HG03196 (cell line): ENCODE results near the gene SLC44A5.
"Not testable (repeated sequence)": the region's sequence is repeated elsewhere in the genome, so short reads cannot be mapped to it uniquely, and the experiment has no call there.

ENCODE experiments used
- ATAC-seq: cut with Tn5 transposase; IDR thresholded peaks from one replicate; pipeline ENCODE4 v1.9.1; 2021; ENCODE audit not compliant: unreplicated experiment

Gene SLC44A5

DNA sequence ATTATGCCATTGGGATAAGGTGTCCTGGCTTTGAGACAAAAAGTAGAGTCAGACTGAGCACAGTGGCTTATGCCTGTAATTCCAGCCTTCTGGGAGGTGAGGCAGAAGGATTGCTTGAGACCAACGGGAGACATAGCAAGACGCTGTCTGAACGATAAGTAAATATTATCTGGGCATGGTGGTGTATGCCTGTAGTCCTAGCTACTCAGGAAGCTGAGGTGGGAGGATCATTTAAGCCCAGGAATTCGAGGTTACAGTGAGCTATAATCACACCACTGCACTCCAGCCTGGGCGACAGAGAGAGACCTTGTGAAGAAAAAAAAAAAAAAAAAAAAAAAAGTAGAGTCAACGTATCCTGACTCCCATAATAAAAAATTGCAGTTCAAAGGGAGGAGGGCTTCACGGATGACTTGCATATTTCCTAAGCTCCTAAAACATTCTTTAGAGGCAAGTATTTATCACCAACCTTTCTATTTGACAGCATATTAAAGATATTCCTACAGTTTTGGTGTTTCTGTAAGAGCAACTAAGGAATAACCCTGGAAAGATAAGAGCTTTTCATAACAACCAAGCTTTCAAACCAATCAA is 141.2 kb downstream of the SLC44A5 start:
- no peak for ATAC-seq

DNA sequence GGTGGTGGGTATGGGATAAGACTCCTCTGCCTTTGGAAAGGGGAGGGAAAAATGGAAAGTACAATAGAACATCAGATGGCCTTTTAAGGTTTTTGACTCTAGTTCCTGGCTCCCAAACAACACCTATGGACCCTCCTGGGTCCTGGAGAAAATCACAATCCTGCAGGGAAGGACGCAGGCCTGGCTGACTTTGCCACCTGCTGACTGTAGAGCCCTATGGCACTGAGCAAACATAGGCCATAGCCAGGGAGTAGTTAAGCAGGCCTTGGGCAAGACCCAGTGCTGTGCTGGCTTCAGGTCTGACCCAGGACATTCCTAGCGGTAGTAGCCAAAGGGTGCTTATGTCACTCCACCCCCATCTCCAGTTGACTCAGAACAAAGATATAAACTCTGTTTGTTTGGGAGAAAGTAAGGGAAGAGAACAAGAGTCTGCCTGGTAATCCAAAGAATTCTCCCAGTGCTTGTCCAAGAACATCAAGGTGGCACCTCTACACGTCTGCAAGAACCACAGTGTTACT is 149.0 kb downstream of the SLC44A5 start:
- no peak for ATAC-seq

DNA sequence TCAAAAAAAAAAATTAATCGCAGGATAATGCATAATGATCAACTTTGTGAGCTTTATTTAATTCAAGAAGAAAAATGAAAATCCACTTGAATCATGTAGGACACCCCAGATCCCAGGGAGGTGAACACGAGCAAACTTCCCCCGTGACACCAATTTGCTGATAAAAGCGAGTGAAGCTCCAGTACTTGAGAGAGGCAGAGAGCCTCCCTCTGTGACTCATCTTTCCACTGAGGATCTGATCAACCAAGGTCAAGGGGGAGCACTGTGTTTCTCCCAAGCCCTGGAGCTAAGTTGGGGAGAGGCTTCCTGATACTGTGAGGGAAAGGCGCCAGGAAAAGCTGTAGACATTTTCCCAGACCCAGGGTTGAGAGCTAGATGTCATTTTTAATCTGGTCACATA is 160.9 kb downstream of the SLC44A5 start:
- no peak for ATAC-seq

DNA sequence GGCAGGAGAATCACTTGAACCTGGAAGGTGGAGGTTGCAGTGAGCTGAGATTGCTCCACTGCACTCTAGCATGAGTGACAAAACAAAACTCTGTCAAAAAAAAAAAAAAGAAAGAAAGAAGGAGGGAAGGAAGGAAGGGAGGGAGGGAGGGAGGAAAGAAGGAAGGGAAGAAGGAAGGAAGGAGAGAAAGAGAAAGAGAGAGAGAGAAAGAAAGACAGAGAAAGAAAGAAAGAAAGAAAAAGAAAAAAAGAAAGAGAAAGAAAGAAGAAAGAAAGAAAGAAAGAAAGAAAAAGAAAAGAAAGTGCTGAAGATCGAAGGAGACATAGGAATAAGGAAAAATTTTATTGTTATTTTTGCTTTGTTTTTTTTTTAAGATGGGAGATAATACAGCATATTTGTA is 166.7 kb downstream of the SLC44A5 start:
- ATAC-seq, result no peak

DNA sequence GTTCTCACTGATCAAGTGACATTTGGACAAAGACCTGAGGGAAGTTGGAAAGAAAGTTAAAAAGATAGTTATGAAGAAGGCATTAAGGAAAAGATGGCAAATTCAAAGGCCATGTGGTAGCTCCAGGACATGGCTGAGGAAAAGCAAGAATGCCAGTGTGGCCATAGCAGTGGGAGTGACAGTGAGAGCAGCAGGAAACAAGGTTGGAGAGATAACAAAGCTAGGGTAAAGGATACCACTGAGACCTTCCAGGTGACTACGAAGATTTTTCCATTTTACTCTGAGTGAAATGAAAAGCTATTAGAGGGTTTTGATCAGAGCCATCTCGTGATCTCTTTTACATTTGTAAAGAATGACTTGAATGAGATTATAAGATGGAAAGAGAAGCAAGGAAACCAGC is 170.6 kb downstream of the SLC44A5 start:
- no peak for ATAC-seq

DNA sequence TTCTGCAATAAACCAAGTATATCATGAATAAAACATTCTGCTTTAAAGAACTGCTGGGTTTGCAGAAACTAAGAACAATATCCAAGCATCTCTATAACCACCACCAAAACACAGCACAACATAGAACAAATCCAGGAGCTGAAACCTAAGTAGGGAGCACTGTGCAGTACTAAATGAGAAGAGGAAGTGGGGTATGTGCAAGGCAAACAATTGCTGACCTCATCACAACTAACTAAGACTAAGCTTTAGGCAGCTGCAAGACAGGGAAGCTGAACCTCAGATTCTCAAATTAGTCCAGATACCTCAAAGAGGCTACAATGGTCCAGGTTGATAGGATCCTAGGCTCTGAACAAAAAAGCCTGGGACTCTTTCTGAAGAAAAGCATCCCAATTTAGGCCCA is 172.6 kb downstream of the SLC44A5 start:
- ATAC-seq, result no peak

DNA sequence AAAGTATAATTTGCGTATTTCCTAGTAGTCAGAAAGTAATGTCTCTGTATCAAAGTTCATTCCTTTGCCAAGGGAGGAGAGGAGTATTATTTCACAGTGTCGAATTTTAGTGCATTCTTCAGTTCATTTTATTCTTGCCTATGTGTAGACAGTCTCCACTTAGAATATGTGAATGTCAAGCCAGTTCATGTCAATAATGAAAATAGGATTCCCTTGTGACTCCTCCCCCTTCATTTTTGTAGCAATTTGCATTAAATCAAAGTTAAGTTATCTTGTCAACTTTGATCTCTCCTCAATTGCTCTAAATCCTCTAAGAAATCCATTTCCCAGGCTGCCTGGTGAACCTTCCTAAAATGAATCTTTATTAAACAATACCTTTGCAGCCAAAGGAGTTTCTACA is 179.1 kb downstream of the SLC44A5 start:
- no peak for ATAC-seq

DNA sequence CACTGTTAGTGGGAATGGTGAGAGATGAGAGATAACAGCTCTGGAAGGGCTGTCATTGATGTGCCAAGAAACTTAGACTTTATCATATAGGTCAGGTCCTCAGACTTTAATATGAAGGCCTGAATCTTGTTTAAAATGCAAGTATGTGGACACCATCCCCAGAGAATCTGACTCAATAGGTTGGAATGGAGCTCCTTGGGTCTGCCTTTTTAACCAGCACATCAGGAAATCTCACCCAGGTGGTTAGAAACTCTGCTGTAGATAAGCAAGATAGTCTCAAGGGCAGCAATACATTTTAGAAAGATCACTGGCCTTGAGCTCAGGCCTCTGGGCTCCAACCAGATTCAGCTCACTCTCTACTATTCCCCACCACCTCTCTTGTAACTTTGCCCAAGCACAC is 180.4 kb downstream of the SLC44A5 start:
- ATAC-seq, result no peak

DNA sequence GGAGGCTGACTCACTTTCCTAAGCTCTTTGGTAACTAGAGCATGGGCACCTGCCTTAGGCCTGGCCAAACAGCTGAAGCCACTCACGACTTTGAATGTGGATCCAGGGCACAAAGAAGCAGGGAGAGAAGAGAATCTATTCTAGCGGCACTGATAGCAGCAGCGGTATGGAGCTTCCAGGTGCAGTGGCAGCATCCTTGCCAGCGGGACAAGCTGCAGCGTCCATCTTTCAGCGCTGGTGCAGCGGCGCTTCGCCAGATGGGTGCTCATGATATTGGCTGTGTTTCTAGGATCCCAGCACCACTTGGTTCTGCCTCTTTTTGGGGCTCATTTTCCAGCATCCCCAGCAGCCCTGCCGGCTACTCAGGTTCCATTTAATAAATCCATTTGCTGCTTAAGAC is 184.2 kb downstream of the SLC44A5 start:
- ATAC-seq, result no peak

DNA sequence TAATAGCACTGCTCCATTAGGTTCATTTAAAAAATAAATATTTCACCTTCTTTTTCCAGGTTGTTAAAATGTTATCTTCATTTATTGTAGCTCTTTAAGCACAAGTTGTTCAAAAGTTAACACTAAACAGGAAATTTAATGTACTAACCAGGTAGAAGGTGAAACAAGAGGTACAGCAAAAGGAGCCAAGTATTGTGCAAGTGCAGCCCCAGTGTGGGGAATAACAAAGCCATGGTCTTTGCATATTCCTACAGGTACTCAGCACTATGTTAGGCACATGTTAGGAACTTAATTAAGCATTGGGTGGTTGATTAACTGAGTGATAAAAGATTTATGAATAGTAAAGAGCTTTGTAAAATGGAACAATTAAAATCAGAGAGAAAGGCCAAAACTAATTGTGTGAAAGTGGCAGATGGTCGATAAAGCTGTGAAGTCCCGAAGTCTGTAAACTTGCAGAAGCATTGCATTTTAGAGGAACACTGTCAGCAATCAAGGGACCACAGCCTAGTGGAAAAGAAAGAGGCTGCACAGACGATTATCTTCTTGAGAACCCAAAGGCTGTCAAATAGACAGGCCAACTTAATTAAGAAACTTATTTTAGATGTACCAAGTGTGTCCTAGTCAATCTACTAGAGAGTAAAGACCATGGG is 185.8 kb downstream of the SLC44A5 start:
- ATAC-seq, result no peak

DNA sequence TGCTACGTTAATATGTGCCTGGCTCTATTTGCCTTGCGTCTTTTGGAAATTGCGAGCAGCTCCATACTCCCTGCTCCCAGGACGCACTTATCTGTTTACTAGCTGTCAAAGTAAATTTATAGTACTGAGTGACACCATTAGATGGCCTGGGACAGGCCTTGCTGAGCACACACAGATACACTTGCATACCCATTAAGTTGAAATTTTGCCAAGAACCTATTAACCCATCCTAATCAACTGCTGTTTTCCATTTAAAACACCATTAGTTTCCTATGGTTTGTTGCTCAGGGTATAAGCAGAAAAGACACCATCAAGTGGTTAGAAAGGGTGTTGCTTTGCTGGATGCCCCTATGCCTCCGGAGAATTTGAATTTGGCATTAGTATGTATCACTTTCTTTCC is 187.3 kb downstream of the SLC44A5 start:
- no peak for ATAC-seq

DNA sequence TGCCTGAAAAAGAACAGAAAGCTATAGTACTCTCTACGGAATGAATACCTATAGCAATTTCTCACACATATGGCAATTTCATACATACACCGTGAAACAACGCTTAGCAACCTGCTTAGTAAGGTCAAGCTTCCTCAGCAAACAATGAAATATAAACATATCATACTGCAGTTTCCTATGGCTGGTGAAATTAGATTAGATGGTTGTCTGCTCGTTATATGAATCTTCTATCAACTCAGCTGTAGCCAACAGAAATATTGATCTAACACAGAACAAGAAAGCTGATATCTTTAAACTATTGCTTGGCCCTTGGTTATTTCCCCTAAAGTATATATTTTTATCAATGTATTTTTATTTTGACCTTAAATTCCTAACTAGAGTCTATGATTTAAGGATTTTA is 187.8 kb downstream of the SLC44A5 start:
- no peak for ATAC-seq

DNA sequence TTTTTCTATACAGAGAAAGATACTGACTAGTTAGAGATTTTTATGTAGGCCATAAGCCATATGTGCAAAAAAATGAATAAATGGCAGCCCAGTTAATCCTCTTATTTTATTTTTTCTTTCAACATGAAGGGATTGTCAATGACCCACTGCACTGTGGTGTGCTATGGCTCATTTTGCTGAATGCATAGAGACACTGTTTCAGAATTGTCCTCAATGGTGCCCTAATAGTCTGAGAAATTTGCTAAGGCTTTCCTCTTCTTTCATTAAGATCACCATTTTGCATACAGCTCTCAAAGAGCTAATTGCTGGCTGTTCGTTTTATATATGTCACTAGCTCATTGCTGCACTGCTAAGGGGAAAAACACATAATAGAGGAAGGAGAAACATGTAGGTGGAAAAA is 189.5 kb downstream of the SLC44A5 start:
- ATAC-seq, result no peak

DNA sequence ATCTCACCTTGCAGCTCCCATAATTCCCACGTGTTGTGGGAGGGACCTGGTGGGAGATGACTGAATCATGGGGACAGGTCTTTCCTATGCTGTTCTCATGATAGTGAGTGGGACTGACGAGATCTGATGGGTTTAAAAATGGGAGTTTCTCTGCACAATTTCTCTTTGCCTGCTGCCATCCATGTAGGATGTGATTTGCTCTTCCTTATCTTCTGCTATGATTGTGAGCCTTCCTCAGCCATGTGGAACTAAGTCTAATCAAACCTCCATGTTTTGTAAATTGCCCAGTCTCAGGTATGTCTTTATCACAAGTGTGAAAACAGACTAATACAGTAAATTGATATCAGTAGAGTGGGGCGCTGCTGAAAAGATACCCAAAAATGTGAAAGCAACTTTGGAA is 195.7 kb downstream of the SLC44A5 start:
- ATAC-seq, result no peak

DNA sequence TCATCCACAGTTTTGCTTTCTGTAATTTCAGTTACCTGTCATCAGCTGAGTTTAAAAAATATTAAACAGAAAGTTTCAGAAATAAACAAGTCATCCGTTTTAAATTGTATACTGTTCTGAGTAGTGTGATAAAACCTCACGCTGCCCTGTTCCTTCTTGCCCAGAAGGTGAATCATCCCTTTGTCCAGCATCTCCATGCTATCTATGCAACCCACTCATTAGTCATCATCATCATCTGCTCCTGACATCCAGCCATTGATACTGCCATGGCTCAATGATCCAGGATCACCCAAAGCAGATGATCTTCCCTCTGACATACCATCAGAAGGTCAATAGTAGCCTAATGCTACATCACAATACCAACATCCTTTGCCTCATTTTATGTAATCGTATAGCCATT is 198.3 kb downstream of the SLC44A5 start:
- no peak for ATAC-seq

DNA sequence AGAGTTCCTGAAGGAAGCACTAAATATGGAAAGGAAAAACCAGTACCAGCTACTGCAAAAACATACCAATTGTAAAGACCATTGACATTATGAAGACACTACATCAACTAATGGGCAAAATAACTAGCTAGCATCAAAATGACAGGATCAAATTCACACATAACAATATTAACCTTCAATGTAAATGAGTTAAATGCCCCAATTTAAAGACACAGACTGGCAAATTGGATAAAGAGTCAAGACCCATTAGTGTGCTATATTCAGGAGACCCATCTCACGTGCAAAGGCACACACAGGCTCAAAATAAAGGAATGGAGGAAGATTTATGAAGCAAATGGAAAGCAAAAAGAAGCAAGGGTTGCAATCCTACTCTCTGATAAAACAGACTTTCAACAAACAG is 206.2 kb downstream of the SLC44A5 start:
- ATAC-seq, result not testable (repeated sequence)

DNA sequence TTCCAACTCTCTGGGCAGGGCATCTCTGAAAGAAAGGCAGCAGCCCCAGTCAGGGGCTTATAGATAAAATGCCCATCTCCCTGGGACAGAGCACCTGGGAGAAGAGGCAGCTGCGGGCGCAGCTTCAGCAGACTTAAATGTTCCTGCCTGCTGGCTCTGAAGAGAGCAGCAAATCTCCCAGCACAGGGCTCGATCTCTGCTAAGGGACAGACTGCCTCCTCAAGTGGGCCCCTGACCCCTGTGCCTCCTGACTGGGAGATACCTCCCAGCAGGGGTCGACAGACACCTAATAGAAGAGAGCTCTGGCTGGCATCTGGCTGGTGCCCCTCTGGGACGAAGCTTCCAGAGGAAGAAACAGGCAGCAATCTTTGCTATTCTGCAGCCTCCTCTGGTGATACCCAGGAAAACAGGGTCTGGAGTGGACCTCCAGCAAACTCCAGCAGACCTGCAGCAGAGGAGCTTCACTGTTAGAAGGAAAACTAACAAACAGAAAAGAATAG is 207.7 kb downstream of the SLC44A5 start:
- ATAC-seq, result not testable (repeated sequence)

DNA sequence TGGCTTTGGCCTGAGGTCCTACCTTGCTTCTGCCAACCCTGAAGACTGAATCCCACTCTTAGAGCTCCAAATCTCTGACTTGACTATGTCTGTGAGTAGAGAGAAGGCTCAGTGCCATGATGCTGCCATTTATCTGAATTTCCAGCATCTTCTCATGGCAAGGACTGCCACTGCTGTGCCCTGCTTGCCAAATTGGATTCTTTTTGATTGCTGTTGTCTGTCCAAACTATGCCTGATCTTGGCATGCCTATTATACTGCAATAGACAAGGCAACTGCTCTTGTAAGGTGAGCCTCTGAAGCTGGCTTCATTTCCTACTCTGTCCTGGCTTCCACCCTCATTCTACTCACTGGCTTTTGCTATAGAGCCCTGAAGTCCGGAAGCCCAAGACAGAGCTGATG is 210.2 kb downstream of the SLC44A5 start:
- ATAC-seq, result no peak

DNA sequence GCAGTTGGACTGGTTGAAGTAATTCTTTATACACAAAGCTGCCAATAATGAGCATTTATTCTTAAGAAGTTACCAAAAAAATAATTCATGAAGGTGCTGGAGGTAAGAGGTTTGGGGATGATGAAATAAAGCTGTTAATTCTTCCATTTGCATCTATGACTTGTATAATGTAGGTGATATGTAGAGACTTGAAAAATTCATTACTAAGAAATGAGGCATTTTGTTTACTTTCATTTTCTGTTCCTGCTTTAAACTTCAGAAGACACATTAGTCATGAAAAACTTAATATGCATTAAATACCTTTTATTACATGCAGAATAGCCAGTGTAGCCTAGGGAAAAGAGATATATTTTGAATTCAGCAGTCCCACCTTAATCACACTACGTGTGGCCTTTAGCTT is 214.2 kb downstream of the SLC44A5 start:
- ATAC-seq, result no peak

DNA sequence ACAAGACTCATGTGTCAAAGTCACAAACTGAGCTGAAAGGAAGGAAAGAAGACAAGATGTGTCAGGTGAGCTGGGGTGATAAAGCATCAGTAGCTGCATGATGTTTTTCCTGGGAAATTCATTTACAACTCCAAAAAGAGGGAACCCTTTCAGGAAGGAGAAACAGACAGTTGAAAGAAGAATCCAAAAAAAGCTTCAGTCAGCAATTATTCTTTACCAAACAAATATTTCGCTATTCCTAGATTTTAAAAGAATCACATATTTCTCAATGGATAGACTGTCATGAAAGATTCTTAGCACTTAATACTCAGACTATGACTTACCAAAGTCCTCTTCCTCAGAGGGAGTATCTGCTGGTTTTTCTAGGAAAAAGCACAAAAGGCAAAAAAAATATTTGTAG is 214.7 kb downstream of the SLC44A5 start:
- no peak for ATAC-seq

DNA sequence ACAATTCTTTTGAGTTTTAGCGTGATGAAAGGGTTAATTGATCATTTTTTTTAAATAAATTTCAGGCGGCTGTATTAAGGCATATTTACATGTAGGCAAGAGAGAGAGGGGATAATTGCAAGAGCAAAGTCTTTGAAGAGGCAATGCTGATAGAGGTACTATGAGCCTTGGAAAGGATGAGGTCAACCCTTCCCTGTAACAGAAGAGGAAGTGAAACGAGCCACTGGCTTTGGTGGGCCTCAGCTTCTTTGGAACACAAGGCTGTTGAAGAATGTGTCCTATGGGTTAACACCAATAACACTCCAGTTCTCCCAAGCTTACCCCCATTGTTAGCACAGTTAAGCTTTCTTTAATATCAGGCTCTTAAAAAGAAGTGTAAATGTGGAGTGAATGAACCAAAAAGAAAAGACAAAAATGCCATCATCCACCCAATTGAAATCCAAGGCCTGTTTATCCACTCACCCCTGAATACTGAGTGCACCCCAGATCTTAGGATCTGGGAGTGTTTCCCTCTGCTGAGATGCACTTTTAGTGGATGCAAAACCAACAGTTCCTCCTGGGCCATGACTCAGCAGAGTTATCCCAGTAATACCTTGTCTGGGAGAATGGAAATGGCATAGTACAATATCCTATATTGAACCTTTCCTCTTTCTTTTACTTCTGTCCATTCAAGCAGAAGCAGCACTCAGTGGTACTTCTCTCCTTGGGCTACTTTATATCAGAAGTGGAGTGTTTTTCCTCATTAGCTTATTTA is 216.4 kb downstream of the SLC44A5 start:
- ATAC-seq, result no peak

DNA sequence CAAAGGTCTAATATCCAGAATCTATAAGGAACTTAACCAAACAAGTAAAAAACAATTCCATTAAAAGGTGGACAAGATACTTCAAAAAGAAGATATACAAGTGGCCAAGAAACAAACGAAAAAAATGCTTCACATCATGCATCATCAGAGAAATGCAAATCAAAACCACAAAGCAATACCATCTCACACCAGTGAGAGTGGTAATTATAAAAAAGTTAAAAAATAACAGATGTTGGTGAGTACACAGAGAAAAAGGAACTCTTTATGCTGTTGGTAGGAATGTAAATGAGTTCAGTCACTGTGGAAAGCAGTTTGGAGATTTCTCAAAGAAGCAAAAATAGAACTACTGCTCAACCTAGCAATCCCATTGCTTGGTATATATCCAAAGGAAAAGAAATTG is 218.6 kb downstream of the SLC44A5 start:
- peak; percentile 93 for ATAC-seq
